Stimulated activated CD4-positive, alpha-beta T cell treated with anti-CD3 and anti-CD28 coated beads, Interleukin-12 subunit alpha, Interleukin-12 subunit beta, amount 100 ng/mL, for 4 hours (primary cell): Measurements from ENCODE around the gene PTPRN2.

Source experiments
- DNase-seq: peaks from one replicate; pipeline ENCODE4 v3.0.0-alpha.2; 2020

Gene PTPRN2

DNA sequence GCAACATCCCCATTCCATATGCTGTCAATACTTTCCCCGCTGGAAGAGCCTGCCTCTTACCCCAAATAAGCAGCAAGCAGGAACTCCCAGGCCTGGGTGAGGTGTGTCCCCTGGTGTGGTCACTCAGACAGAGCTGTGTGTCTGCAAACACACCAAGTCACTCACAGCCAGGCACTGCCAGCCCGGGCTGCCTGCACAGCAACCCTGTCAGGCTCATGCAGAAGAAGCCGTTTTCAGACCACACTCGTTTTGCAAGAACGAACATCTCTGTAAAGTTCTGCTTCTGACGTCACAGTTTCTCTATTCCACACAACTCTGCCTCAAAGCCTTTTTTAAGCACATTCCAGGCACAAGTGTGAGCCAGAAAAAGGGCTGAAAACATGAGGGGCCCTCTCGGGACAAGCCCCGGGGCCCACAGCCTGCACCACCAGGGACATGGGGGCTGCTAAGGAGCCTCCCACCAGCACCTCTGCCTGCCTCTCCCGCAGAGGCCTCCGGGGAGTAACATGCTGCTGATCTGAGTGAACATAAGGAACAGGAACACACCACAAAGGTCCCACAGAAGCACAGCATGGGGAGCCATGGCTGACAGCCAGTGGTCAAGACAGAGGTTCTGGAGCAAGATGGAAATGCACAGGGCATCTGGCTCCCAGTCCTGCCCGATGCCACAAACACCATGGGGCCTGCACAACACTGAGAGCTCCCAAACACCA is 11.4 kb downstream of the PTPRN2 start:
- DNase-seq, result no peak

- no peak for DNase-seq
These were observed 13.2 kb downstream of the PTPRN2 start for GRCh38 chr7:158574308-158575036.

DNA sequence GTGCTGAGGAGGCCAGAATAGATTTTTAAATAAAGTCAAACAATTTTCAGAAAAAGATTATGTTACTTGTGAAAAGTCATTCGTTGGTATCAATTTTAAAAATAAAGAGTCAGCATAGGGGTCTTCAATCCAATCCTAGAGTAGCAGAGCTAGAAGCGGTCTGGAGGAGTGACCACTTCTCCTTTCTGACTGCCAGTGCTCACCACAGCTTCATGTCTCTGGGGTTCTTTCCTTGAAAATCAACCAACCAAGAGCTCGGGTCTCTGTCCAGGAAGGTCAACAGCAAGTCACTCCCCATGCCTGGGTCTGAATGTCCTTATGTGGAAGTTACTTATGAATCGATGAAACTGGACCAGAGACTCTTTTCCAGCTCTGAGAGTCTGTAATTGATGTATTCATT is 14.3 kb downstream of the PTPRN2 start:
- no peak for DNase-seq

GRCh38 chr7:158572000-158572828 is 15.4 kb downstream of the PTPRN2 start:
- DNase-seq, result no peak

GRCh38 chr7:158570449-158571170 is 17.0 kb downstream of the PTPRN2 start:
- DNase-seq, result no peak

DNA sequence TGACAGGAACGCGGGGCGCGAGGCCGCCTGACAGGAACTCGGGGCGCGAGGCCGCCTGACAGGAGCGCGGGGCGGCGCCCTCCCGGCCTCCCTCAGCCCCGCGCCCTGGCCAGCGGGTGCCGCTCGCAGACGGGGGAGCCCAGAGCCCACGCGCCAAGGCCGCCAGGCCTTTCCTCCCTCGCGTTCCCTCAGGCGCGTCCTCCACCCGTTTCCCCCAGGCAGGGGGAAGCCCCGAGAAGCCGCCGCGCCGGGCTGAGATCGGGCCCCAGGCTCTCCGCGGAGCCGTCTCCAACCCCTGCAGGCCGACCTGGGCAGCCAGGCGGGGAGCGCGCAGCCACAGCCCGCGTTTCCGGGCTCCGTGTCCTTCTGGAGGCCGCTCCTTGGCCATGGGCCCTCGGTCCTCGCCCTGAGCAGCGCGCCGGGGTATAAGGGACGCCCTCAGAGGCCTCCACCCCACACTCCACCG is 17.7 kb downstream of the PTPRN2 start:
- DNase-seq, result no peak

- no peak for DNase-seq
These were observed 18.4 kb downstream of the PTPRN2 start for GRCh38 chr7:158568974-158569857.

DNA sequence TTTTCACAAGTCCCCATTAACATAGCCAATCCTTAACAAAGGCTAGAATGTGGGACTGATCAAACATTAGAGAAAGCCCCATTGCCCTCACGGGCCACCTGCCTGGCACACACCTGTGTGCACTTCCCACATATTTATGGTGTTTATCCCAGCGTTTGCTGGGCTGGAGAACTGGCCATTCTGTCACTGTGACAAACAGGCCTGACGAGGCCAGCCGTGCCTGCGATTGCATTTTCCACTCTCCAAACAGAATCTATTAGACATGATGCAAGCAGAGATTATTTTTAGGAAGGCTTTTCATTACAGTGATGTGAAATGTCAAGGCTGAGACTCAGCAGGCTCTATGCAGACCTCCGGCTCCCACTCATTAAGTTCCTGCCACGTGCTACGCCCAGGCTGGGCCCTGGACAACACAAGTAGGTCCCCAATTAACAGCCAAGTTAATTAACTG is 20.4 kb downstream of the PTPRN2 start:
- DNase-seq, result no peak

GRCh38 chr7:158564663-158565035 is 23.0 kb downstream of the PTPRN2 start:
- DNase-seq, result no peak

DNA sequence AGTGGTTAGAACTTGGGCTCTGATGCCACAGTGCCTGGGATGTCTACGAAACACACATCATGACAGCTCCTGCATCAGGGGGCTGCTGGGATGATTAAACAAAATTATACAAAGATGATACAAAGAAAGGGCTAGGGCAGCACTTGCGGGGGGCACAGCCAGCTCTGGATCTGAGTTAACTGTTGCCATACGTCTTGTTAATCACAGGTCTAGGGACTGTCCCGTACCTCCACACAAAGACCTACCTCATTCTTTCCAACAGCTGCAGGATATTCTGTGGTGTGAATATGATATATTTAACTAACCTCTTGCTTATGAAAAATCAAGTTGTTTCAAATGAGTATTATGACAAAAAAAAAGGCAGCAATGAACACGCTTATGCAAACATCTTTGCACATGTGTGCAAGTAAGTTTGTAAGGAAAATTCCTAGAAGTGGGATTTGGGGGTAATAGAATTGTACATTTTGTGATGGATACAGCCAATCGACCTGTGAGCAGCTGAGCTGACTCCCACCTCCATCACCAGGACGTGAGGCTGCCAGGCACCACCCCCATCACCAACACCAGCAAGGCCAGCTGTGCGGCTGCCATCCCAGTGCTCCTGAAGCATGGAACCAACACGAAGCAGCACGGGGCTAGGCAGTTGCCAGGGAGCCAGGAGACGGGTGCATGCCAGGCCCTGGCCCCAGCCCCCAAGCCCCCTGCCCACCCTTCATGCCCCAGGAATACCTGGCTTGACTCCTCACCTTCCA is 23.5 kb downstream of the PTPRN2 start:
- DNase-seq, result no peak

- no peak for DNase-seq
These were observed 24.6 kb downstream of the PTPRN2 start for GRCh38 chr7:158563051-158563450.

DNA sequence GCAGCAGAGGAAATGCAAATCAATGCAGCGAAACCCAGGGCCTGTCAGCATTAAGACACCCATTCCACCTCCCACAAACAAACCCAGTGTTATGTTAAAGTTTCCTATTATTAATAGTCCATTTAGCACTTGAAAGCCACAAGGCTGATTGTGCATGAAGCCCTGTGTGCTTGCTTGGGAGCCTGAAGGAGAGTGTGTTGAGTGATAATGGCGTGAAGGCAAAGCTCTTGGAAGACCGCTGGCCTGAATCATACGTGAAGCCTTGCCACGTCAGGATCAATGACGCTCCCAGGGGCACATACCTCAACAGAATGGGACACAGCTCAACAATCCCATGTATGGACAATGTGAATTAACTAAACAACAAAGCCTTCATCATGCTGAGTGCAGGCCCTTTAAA is 25.1 kb downstream of the PTPRN2 start:
- DNase-seq, result no peak

GRCh38 chr7:158561659-158562058 is 26.0 kb downstream of the PTPRN2 start:
- DNase-seq, result no peak

- no peak for DNase-seq
These were observed 27.2 kb downstream of the PTPRN2 start for GRCh38 chr7:158560386-158560785.

DNA sequence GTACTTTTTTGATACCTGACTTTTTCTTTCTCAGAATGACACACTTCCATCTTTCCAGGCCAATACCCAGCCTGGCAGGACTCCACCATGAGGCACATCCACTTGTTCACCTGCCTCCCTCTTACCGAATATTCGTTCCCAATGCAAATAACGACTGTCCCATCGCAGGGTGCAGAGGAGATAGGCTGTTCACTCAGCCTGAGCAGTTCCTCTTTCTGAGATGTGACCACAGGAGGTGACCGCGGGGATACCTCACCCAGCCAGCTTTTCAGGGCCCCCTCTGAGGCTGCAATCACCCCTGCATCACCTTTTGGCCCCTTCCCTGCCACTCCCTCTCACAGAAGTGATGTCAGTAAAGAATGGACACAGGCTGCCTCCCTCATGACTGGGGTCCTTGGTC is 28.3 kb downstream of the PTPRN2 start:
- DNase-seq, result no peak

DNA sequence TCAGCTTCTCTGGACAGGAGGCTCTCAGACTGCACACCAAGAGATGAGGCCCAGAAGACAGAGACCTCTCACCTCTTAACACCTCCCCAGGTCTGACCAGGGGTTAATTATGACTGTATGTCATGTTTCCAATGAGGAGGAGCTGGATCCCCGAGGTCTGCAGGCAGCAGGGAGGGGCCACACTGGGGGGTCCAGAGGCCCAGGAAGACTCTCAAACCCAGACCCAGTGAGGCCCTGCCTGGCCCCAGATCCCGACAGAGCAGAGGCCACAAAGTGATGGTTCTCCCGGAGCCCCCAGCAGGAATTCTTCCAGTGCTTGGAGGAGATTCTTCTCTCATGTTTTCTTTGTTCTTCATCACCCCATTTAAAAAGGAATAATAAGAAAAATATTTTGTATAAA is 28.8 kb downstream of the PTPRN2 start:
- DNase-seq, result no peak

DNA sequence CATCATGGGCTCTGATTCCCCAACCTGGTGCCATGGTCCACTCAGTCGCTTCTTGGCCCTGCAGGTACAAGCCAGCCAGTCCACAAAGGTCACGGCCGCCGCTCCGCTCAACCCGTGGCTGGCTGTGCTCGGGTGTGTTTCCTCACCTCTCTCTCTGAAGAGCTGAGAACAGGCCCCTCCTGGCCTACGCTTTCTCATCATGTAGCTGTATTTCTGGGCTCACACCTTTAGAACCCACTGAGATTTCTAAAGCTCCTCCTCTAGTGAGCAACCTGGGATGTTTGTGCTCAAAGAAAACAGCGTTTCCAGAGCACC is 30.2 kb downstream of the PTPRN2 start:
- no peak for DNase-seq

GRCh38 chr7:158556721-158557440 is 30.7 kb downstream of the PTPRN2 start:
- no peak for DNase-seq

GRCh38 chr7:158555034-158555520 is 32.5 kb downstream of the PTPRN2 start:
- no peak for DNase-seq

GRCh38 chr7:158550886-158551452 is 36.7 kb downstream of the PTPRN2 start:
- DNase-seq, result no peak
